ENCODE results near the gene IRX5. TPM values are rescaled to one million over a fixed set of nuclear protein-coding genes. Genes with fewer than 3 reads are reported as not detected.

The IRX5 gene
- total RNA-seq, 2 experiments from 2014 or later: 0.17 TPM; not detected in 1

DNA sequence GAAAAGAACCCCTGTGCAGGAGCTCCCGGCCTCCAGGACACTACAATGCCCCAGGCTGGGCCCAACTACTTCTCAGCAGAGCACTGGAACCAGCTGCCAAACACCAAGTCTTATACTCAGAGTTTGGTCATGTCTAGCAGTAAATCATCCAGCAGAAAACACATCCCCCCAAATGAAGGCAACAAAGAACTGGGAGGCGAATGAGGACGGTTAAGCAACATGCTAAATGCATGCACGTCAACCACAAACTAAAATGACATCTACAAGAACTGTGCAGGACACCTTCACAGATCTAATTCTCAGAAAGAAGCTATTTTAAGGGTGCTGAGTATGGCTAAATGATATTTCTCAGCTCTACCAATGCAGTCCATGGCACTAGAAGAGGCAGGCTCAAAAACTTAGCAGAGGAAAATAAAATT is 7.6 kb upstream of the IRX5 start:
- Mint-ChIP-seq H3K27me3 (peaks cover 49% of the 10 kb centered on the region), H3K27ac (no peak overlapping the region), H3K4me1 (ENCODE audit: low read depth) (peaks cover 7% of the 10 kb centered on the region), H3K4me3 (no peak overlapping the region), H3K9me3 (no peaks in the 10 kb centered on the region), H3K36me3 (peaks cover 1% of the 10 kb centered on the region)
- no peak for DNase-seq
- POLR2A ChIA-PET: no interaction called here
- CTCF ChIA-PET: no interaction called here
- intact Hi-C loops (cut with micrococcal nuclease): loop anchor here (10.0 kb wide), 1 partner anchor 1468 kb away; no protein-coding TSS in a partner anchor

DNA sequence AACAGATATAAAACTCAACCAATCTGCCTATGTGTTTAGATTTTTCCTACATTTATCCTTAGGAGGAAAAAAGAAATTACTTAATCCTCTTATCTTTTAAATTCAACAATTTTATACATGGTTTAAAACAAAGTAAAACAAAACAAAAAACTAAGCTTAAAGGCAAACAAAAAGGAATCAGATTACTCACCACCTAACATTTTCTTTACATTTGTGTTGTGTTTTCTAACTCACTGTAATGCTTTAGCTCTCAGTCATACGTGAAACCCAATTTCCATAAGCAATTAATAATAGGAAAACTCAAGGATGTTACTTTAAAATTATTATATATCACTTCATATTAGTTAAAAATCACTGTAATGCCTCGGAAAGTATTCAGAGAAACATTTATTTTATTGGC is 6.7 kb upstream of the IRX5 start:
- ChIA-PET CTCF (no interaction called here), POLR2A (no interaction called here)
- Mint-ChIP-seq H3K9me3 (no peaks in the 10 kb centered on the region), H3K36me3 (peaks cover 4% of the 10 kb centered on the region), H3K27me3 (peaks cover 49% of the 10 kb centered on the region), H3K27ac (no peak overlapping the region), H3K4me3 (no peak overlapping the region), H3K4me1 (ENCODE audit: low read depth) (peaks cover 10% of the 10 kb centered on the region)
- DNase-seq: no peak
- intact Hi-C loops (cut with micrococcal nuclease): loop anchor here (10.0 kb wide), 1 partner anchor 1469 kb away; no protein-coding TSS in a partner anchor

DNA sequence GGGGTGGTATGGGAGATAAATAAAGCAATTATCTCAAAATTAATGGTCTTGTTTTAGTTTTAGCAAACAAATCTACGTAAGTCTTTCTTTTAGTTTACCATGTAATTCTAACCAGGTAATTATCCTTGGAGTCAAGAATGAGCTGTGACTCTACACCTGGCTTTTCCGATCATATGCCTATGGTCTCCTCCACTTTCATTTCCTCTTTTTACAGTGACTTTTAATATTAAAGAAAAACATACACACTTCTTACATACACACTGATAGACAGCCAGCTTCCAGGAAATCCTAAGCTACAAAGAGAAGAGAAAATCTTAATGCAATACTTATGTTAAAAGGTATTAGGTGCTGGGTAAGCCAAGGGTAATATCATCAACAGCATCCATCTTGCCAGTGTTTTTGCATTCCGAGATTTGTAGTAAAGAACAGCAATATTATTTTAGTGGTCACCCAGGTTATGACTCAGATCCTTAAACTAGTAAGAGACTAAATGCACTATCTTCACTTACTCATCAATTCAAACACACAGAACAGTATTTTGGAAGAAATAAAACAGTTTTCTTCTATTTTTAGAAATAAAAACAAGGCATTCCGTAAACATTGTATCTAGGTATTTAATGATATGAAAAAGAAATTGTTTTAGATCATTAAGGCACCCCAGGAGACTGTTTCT is 4.4 kb upstream of the IRX5 start:
- Mint-ChIP-seq H3K4me1 (ENCODE audit: low read depth) (peaks cover 22% of the 10 kb centered on the region), H3K9me3 (no peaks in the 10 kb centered on the region), H3K4me3 (no peak overlapping the region), H3K27me3 (peaks cover 54% of the 10 kb centered on the region), H3K36me3 (peaks cover 9% of the 10 kb centered on the region), H3K27ac (no peak overlapping the region)
- no peak for DNase-seq
- POLR2A ChIA-PET: no interaction called here
- CTCF ChIA-PET: no interaction called here
- intact Hi-C loops (cut with micrococcal nuclease): loop anchor here (5.0 to 10.0 kb wide), 2 partner anchors 1224 to 1472 kb away; partner anchors contain the start of genes FTO and RPGRIP1L

DNA sequence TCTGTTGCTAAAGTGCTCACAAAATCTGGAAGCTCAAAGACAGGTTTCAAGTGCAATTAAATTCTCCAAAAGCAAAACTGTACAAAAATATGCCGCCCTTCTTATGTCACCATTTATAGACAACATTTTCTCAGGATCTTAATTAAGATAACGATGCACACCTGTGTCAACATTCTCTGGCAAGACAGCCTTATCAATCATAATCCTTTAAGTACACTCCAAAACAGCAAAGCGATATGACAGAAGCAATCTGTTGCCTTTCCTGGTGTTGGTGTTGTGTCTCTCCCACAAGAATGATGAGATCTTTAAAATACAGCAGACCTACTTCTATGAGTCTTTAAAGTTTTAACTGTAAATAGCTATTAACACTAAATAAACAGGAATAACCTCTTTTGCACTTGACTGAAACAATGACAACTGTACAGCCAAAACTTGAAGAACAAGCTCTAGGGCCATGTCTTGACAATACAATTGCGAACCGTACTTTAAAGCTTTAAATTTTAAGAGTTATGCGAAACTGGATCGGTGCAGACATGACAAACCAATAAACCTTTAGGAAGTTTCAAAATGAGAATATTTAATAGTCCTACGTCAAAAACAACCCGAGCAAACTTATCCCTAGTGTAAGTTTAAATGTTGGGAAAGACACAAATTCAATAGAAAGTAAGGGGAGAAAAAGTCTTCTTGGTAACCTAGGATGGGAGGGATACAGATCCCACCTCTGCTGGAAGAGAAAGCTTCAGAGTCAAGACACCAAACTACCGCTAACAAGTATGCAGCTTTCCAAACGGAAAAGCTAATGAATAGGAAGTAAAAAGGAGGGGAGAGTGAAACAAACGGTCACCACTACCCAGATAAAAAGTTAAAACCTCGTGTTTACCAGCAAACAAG is 3.3 kb upstream of the IRX5 start:
- intact Hi-C loops (cut with micrococcal nuclease): loop anchor here (2.0 to 10.0 kb wide), 3 partner anchors 641 to 1473 kb away; partner anchors contain the start of genes FTO, IRX3 and RPGRIP1L
- peaks cover 25% of the 10 kb centered on the region for H3K4me1 Mint-ChIP-seq (ENCODE audit: low read depth)
- POLR2A ChIA-PET: no interaction called here
- H3K9me3 Mint-ChIP-seq: no peaks in the 10 kb centered on the region
- CTCF ChIA-PET: no interaction called here
- peak overlapping the region; percentile 67 for H3K4me3 Mint-ChIP-seq
- H3K27ac Mint-ChIP-seq: no peak overlapping the region
- H3K27me3 Mint-ChIP-seq: peaks cover 56% of the 10 kb centered on the region
- no peak for DNase-seq
- peaks cover 10% of the 10 kb centered on the region for H3K36me3 Mint-ChIP-seq

- Mint-ChIP-seq H3K36me3 (peaks cover 13% of the 10 kb centered on the region), H3K4me1 (ENCODE audit: low read depth) (peaks cover 25% of the 10 kb centered on the region), H3K27ac (no peak overlapping the region), H3K27me3 (peaks cover 60% of the 10 kb centered on the region), H3K9me3 (peaks cover 2% of the 10 kb centered on the region), H3K4me3 (peak overlapping the region; percentile 67)
- no peak for DNase-seq
- intact Hi-C loops (cut with micrococcal nuclease): loop anchor here (2.0 to 10.0 kb wide), 3 partner anchors 641 to 1473 kb away; partner anchors contain the start of genes FTO, IRX3 and RPGRIP1L
- CTCF ChIA-PET: no interaction called here
- POLR2A ChIA-PET: no interaction called here
Observed at GRCh38 chr16:54928016-54928356, 2.7 kb upstream of the IRX5 start.

GRCh38 chr16:54928411-54929089 is 2.1 kb upstream of the IRX5 start:
- peak overlapping the region; percentile 67 for H3K4me3 Mint-ChIP-seq
- DNase-seq: peak; percentile 44
- intact Hi-C loops (cut with micrococcal nuclease): loop anchor here (1.0 to 10.0 kb wide), 4 partner anchors 642 to 1474 kb away; partner anchors contain the start of genes FTO, IRX3 and RPGRIP1L
- no peak overlapping the region for H3K27ac Mint-ChIP-seq
- POLR2A ChIA-PET: no interaction called here
- peaks cover 58% of the 10 kb centered on the region for H3K27me3 Mint-ChIP-seq
- CTCF ChIA-PET: no interaction called here
- peaks cover 25% of the 10 kb centered on the region for H3K4me1 Mint-ChIP-seq (ENCODE audit: low read depth)
- peaks cover 14% of the 10 kb centered on the region for H3K36me3 Mint-ChIP-seq
- H3K9me3 Mint-ChIP-seq: peaks cover 2% of the 10 kb centered on the region

GRCh38 chr16:54929090-54930004 is 1.3 kb upstream of the IRX5 start:
- POLR2A ChIA-PET: no interaction called here
- Mint-ChIP-seq H3K4me3 (peak overlapping the region; percentile 79), H3K27ac (peak overlapping the region; percentile 31), H3K4me1 (ENCODE audit: low read depth) (peaks cover 25% of the 10 kb centered on the region), H3K9me3 (peaks cover 2% of the 10 kb centered on the region), H3K36me3 (peaks cover 17% of the 10 kb centered on the region), H3K27me3 (peaks cover 61% of the 10 kb centered on the region)
- CTCF ChIA-PET: no interaction called here
- peak; percentile 97 for DNase-seq
- intact Hi-C loops (cut with micrococcal nuclease): loop anchor here (1.0 to 10.0 kb wide), 7 partner anchors 325 to 1475 kb away; partner anchors contain the start of genes FTO, IRX3, IRX6 and RPGRIP1L

- POLR2A ChIA-PET: no interaction called here
- H3K4me1 Mint-ChIP-seq (ENCODE audit: low read depth): peaks cover 25% of the 10 kb centered on the region
- CTCF ChIA-PET: interaction anchor here (0.7 to 1.2 kb wide), 3 partner anchors 9 to 645 kb away, joined by 3 read pairs; no protein-coding TSS in a partner anchor
Observed at GRCh38 chr16:54930869-54931119, 129 bp downstream of the IRX5 start.

DNA sequence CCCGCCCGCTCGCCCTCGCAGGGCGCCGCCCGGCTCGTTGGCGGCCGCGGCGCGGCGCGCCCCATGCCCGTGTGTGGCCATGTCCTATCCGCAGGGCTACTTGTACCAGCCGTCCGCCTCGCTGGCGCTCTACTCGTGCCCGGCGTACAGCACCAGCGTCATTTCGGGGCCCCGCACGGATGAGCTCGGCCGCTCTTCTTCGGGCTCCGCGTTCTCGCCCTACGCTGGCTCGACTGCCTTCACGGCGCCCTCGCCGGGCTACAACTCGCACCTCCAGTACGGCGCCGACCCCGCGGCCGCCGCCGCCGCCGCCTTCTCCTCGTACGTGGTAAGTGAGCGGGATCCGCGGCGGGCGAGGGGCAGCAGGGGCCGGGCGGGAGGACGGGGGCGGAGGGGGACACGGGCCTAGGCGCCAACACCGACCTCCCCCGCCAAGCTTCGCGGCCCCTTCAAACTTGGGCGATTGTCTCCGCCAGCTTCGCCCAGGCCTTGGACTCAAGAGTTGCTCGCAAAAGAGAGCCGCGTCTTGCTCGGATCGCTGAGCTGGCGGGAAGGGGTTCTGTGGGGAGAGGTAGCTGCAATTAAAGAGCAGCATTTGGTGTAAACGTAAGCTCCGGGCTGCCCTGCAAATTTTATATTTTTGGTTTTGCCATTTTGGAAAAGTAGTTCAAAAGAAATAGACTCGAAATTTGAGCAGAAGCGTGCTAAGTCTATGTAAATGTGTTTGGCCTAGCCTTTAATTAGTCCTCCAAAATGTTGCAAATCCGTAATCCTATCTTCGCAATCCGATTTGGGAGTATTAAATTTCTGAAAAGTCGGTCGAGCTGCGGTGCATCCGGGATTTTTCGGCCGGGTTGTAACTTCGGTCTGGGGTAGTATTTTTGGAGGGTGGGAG is 702 bp downstream of the IRX5 start:
- POLR2A ChIA-PET: no interaction called here
- Mint-ChIP-seq H3K4me3 (peak overlapping the region; percentile 26), H3K27me3 (peaks cover 66% of the 10 kb centered on the region), H3K36me3 (peaks cover 17% of the 10 kb centered on the region), H3K9me3 (peaks cover 2% of the 10 kb centered on the region), H3K4me1 (ENCODE audit: low read depth) (peaks cover 25% of the 10 kb centered on the region), H3K27ac (no peak overlapping the region)
- CTCF ChIA-PET: interaction anchor here (0.7 to 1.2 kb wide), 3 partner anchors 9 to 646 kb away, joined by 3 read pairs; no protein-coding TSS in a partner anchor
- intact Hi-C loops (cut with micrococcal nuclease): loop anchor here (5.0 to 10.0 kb wide), 3 partner anchors 323 to 1379 kb away; partner anchors contain the start of gene IRX6
- DNase-seq: no peak

More at GRCh38 chr16:54930869-54931119, 129 bp downstream of the IRX5 start:
- peaks cover 17% of the 10 kb centered on the region for H3K36me3 Mint-ChIP-seq
- peak overlapping the region; percentile 79 for H3K4me3 Mint-ChIP-seq
- H3K9me3 Mint-ChIP-seq: peaks cover 2% of the 10 kb centered on the region
- intact Hi-C loops (cut with micrococcal nuclease): loop anchor here (5.0 to 10.0 kb wide), 3 partner anchors 324 to 1378 kb away; partner anchors contain the start of gene IRX6
- peaks cover 68% of the 10 kb centered on the region for H3K27me3 Mint-ChIP-seq
- H3K27ac Mint-ChIP-seq: no peak overlapping the region
- no peak for DNase-seq

- POLR2A ChIA-PET: no interaction called here
Observed at GRCh38 chr16:54932021-54932660, 1.5 kb downstream of the IRX5 start.

More at GRCh38 chr16:54932021-54932660, 1.5 kb downstream of the IRX5 start:
- Mint-ChIP-seq H3K36me3 (peaks cover 17% of the 10 kb centered on the region), H3K4me1 (ENCODE audit: low read depth) (peaks cover 32% of the 10 kb centered on the region), H3K27me3 (peaks cover 65% of the 10 kb centered on the region), H3K9me3 (peaks cover 2% of the 10 kb centered on the region), H3K4me3 (peak overlapping the region; percentile 37), H3K27ac (no peak overlapping the region)
- CTCF ChIA-PET: no interaction called here
- DNase-seq: no peak
- intact Hi-C loops (cut with micrococcal nuclease): loop anchor here (5.0 to 10.0 kb wide), 3 partner anchors 323 to 1380 kb away; partner anchors contain the start of gene IRX6
